Aorta (tissue), 5 donors: ENCODE results near the gene SEMA5B. TPM values are rescaled to one million over a fixed set of nuclear protein-coding genes. Genes with fewer than 3 reads are reported as not detected.

Experiments used
- ATAC-seq: fragments of 200-7000 bp; cut with Tn5 transposase; one replicate; pipeline ENCODE4 v1.9.1; 2022; ENCODE audit warnings: moderate library complexity; ENCODE audit not compliant: low FRiP score
- DNase-seq, 2 donors: peaks; one replicate each; pipeline ENCODE4 v3.0.0-alpha.2; 2020
- H3K27ac ChIP-seq, 2 donors: one replicate each; pipeline ENCODE4 v1.5.1; 2013; ENCODE audit warnings: low read length in 2 of 2, mild to moderate bottlenecking in 2 of 2, moderate library complexity in 2 of 2, control low read depth in 1 of 2, inconsistent platforms in 1 of 2, low read depth in 1 of 2
- H3K27me3 ChIP-seq, 2 donors: one replicate each; pipeline ENCODE4 v1.6.1; 2013; ENCODE audit warnings: control low read depth in 1 of 2, low read length in 1 of 2, mild to moderate bottlenecking in 1 of 2, moderate library complexity in 1 of 2; ENCODE audit not compliant: insufficient read depth in 2 of 2, control insufficient read depth in 1 of 2
- H3K36me3 ChIP-seq, 2 donors: one replicate each; pipeline ENCODE4 v1.6.1; 2013; ENCODE audit warnings: control low read depth in 1 of 2, low read length in 1 of 2, mild to moderate bottlenecking in 1 of 2; ENCODE audit not compliant: insufficient read depth in 2 of 2, control insufficient read depth in 1 of 2
- H3K4me1 ChIP-seq, 2 donors: one replicate each; pipeline ENCODE4 v1.6.1; 2013; ENCODE audit warnings: low read length in 2 of 2, control low read depth in 1 of 2, mild to moderate bottlenecking in 1 of 2, moderate library complexity in 1 of 2; ENCODE audit not compliant: insufficient read depth in 2 of 2, control insufficient read depth in 1 of 2
- H3K4me3 ChIP-seq, 2 donors: one replicate each; pipeline ENCODE4 v1.5.1; 2013; ENCODE audit warnings: low read length in 2 of 2, control low read depth in 1 of 2, mild to moderate bottlenecking in 1 of 2
- H3K9me3 ChIP-seq: one replicate; pipeline ENCODE4 v1.6.1; 2013; ENCODE audit warnings: mild to moderate bottlenecking, low read length; ENCODE audit not compliant: control insufficient read depth
- WGBS, 2 donors: extraction: QIAGEN DNeasy Blood & Tissue Kit; methylation state at CpG; one replicate each; pipeline ENCODE4 v1.1.7; 2013; 5-methylcytosine and 5-hydroxymethylcytosine counted together
- intact Hi-C, 2 donors: fragments of 100-400 bp; cut with DNase I; formaldehyde crosslinking; loops; one replicate each; pipeline versions ENCODE4 v1.14.2 to v1.15.0; 2022
- polyA plus RNA-seq, 2 donors: library from polyadenylated mRNA; stranded (reverse); fragments of 200-250 nt; gene quantifications; one replicate each; pipeline ENCODE4 v1.2.3, GENCODE V29; 2013
- total RNA-seq, 2 donors: library from RNA; stranded (reverse); fragmentation: NEBNext Ultra II Directional; extraction: Animal tissue kit (Norgen Biotek cat#: 25700); gene quantifications; one replicate each; pipeline ENCODE4 v1.2.1, GENCODE V29; 2021
- donor health status: healthy with polysubstance abuse.
- donor health status: Bipolar disorder and iron deficiency.
- donor health status: DM: no; HTN: no; CAD: no.
- donor health status: DM: no; HTN: no; CAD: no.
- donor health status: DM: yes; HTN: yes; CAD: no.

The SEMA5B gene
- total and polyA plus RNA-seq, 4 donors, result under 0.01 to 4.9 (median 0.92) TPM

GRCh38 chr3:122928396-122929187 is 99.0 kb downstream of the SEMA5B start:
- Histone ChIP-seq H3K27ac (no peak overlapping the region), H3K9me3 (no peaks in the 10 kb centered on the region), H3K4me1 (no peaks in the 10 kb centered on the region), H3K27me3 (no peaks in the 10 kb centered on the region), H3K4me3 (no peak overlapping the region), H3K36me3 (no peaks in the 10 kb centered on the region)
- 86 to 87% methylated on average over 24 of the region's 24 CpGs for WGBS, 2 donors
- DNase-seq (no peak), ATAC-seq (no peak)
- intact Hi-C loops, result no loop called here

- 89 to 93% methylated on average over 10 of the region's 10 CpGs for WGBS, 2 donors
- Histone ChIP-seq H3K36me3 (no peaks in the 10 kb centered on the region), H3K27ac (no peak overlapping the region), H3K4me1 (no peaks in the 10 kb centered on the region), H3K9me3 (no peaks in the 10 kb centered on the region), H3K4me3 (no peak overlapping the region), H3K27me3 (no peaks in the 10 kb centered on the region)
- no peak for ATAC-seq
- intact Hi-C loops, result no loop called here
- no peak for DNase-seq
Observed at GRCh38 chr3:122927726-122928125, 99.8 kb downstream of the SEMA5B start.

- H3K9me3 ChIP-seq, result no peaks in the 10 kb centered on the region
- H3K4me3 ChIP-seq, result no peak overlapping the region
- H3K27ac ChIP-seq, result no peak overlapping the region
- H3K4me1 ChIP-seq, result no peaks in the 10 kb centered on the region
- 97 to 99% methylated on average over 3 of the region's 3 CpGs for WGBS, 2 donors
- intact Hi-C loops, result no loop called here
- ATAC-seq (no peak), DNase-seq (no peak)
- no peaks in the 10 kb centered on the region for H3K27me3 ChIP-seq
- H3K36me3 ChIP-seq, result no peaks in the 10 kb centered on the region
Observed at GRCh38 chr3:122926811-122927210, 100.8 kb downstream of the SEMA5B start.

GRCh38 chr3:122926322-122926721 is 101.2 kb downstream of the SEMA5B start:
- Histone ChIP-seq H3K27me3 (no peaks in the 10 kb centered on the region), H3K4me3 (no peak overlapping the region), H3K4me1 (no peaks in the 10 kb centered on the region), H3K27ac (no peak overlapping the region), H3K9me3 (no peaks in the 10 kb centered on the region), H3K36me3 (no peaks in the 10 kb centered on the region)
- ATAC-seq (no peak), DNase-seq (no peak)
- intact Hi-C loops, result no loop called here
- WGBS, 2 donors, result 89 to 90% methylated on average over 20 of the region's 20 CpGs

GRCh38 chr3:122925756-122926155 is 101.8 kb downstream of the SEMA5B start:
- Histone ChIP-seq H3K4me3 (no peak overlapping the region), H3K9me3 (no peaks in the 10 kb centered on the region), H3K27ac (no peak overlapping the region), H3K27me3 (no peaks in the 10 kb centered on the region), H3K36me3 (no peaks in the 10 kb centered on the region), H3K4me1 (no peaks in the 10 kb centered on the region)
- WGBS, 2 donors, result 95% methylated on average over 1 of the region's 1 CpG
- no peak for DNase-seq
- no peak for ATAC-seq
- intact Hi-C loops, result no loop called here

GRCh38 chr3:122924056-122924455 is 103.5 kb downstream of the SEMA5B start:
- DNase-seq (no peak), ATAC-seq (no peak)
- no peaks in the 10 kb centered on the region for H3K27me3 ChIP-seq
- H3K27ac ChIP-seq, result no peak overlapping the region
- H3K36me3 ChIP-seq, result no peaks in the 10 kb centered on the region
- no peaks in the 10 kb centered on the region for H3K4me1 ChIP-seq
- intact Hi-C loops, result no loop called here
- no peaks in the 10 kb centered on the region for H3K9me3 ChIP-seq
- 90 to 92% methylated on average over 2 of the region's 2 CpGs for WGBS, 2 donors
- H3K4me3 ChIP-seq, result no peak overlapping the region

- 73 to 82% methylated on average over 6 of the region's 6 CpGs for WGBS, 2 donors
- Histone ChIP-seq H3K4me3 (no peak overlapping the region), H3K36me3 (no peaks in the 10 kb centered on the region), H3K4me1 (no peaks in the 10 kb centered on the region), H3K9me3 (no peaks in the 10 kb centered on the region), H3K27ac (no peak overlapping the region), H3K27me3 (no peaks in the 10 kb centered on the region)
- ATAC-seq (no peak), DNase-seq (no peak)
- intact Hi-C loops, result no loop called here
Observed at GRCh38 chr3:122923611-122924010, 104.0 kb downstream of the SEMA5B start.

- Histone ChIP-seq H3K27ac (no peak overlapping the region), H3K4me3 (no peak overlapping the region), H3K9me3 (no peaks in the 10 kb centered on the region), H3K27me3 (no peaks in the 10 kb centered on the region), H3K36me3 (no peaks in the 10 kb centered on the region), H3K4me1 (no peaks in the 10 kb centered on the region)
- whole genome bisulfite sequencing, 2 donors, result 78 to 79% methylated on average over 64 to 68 of the region's 68 CpGs
- DNase-seq (no peak), ATAC-seq (no peak)
- intact Hi-C loops, result no loop called here
Observed at GRCh38 chr3:122921791-122922651, 105.5 kb downstream of the SEMA5B start.

GRCh38 chr3:122920986-122921385 is 106.6 kb downstream of the SEMA5B start:
- ATAC-seq (no peak), DNase-seq (no peak)
- no peaks in the 10 kb centered on the region for H3K4me1 ChIP-seq
- intact Hi-C loops, result no loop called here
- H3K9me3 ChIP-seq, result no peaks in the 10 kb centered on the region
- H3K27ac ChIP-seq, result no peak overlapping the region
- WGBS, 2 donors, result 76 to 85% methylated on average over 6 of the region's 6 CpGs
- H3K27me3 ChIP-seq, result no peaks in the 10 kb centered on the region
- no peak overlapping the region for H3K4me3 ChIP-seq
- H3K36me3 ChIP-seq, result no peaks in the 10 kb centered on the region
